Parathyroid adenoma (tissue), 2 donors: ENCODE data around the gene GC.

Experiments
- H2AFZ ChIP-seq: fragments of 300-600 bp; sonication (generic); one replicate; pipeline ENCODE4 v1.7.0; 2017; ENCODE audit warnings: antibody characterized with exemption, mild to moderate bottlenecking
- H3K27ac ChIP-seq: fragments of 300-600 bp; sonication (generic); one replicate; pipeline ENCODE4 v1.7.0; 2017
- H3K27me3 ChIP-seq: fragments of 300-600 bp; sonication (generic); one replicate; pipeline ENCODE4 v1.7.0; 2017; ENCODE audit warnings: low read length; ENCODE audit not compliant: control insufficient read depth, insufficient read depth
- H3K36me3 ChIP-seq: fragments of 300-600 bp; sonication (generic); one replicate; pipeline ENCODE4 v1.7.0; 2017; ENCODE audit warnings: low read length; ENCODE audit not compliant: control insufficient read depth, insufficient read depth
- H3K4me1 ChIP-seq: fragments of 300-600 bp; sonication (generic); one replicate; pipeline ENCODE4 v1.7.0; 2017; ENCODE audit warnings: control low read depth
- H3K4me2 ChIP-seq: fragments of 300-600 bp; sonication (generic); one replicate; pipeline ENCODE4 v1.7.0; 2017; ENCODE audit warnings: low read length
- H3K4me3 ChIP-seq: fragments of 300-600 bp; sonication (generic); one replicate; pipeline ENCODE4 v1.7.0; 2017; ENCODE audit warnings: low read depth, low read length
- H3K79me2 ChIP-seq: fragments of 300-600 bp; sonication (generic); one replicate; pipeline ENCODE4 v1.7.0; 2017; ENCODE audit warnings: control low read depth
- H3K9ac ChIP-seq: fragments of 300-600 bp; sonication (generic); one replicate; pipeline ENCODE4 v1.7.0; 2017; ENCODE audit warnings: mild to moderate bottlenecking
- H3K9me3 ChIP-seq: fragments of 300-600 bp; sonication (generic); one replicate; pipeline ENCODE4 v1.7.0; 2017; ENCODE audit warnings: low read length; ENCODE audit not compliant: control insufficient read depth
- CTCF ChIP-seq: fragments of 300-600 bp; sonication (generic); IDR thresholded peaks from one replicate; pipeline ENCODE4 v1.7.0; 2017; ENCODE audit warnings: antibody characterized with exemption, mild to moderate bottlenecking
- donor health status: primary hyperparathyroidism.

Gene GC

GRCh38 chr4:71698141-71698540, 85.7 kb downstream of the GC start:
- H3K4me3 ChIP-seq: no peak overlapping the region
- H3K4me2 ChIP-seq: no peak overlapping the region
- TF ChIP-seq CTCF: no peak
- H3K27me3 ChIP-seq: no peaks in the 10 kb centered on the region
- H3K36me3 ChIP-seq: no peaks in the 10 kb centered on the region
- H3K27ac ChIP-seq: no peak overlapping the region
- H2AFZ ChIP-seq: no peak overlapping the region
- no peaks in the 10 kb centered on the region for H3K79me2 ChIP-seq
- no peak overlapping the region for H3K9ac ChIP-seq
- H3K9me3 ChIP-seq: no peaks in the 10 kb centered on the region
- H3K4me1 ChIP-seq: no peaks in the 10 kb centered on the region

GRCh38 chr4:71697031-71697430, 86.8 kb downstream of the GC start:
- Histone ChIP-seq H3K36me3 (no peaks in the 10 kb centered on the region), H3K9me3 (no peaks in the 10 kb centered on the region), H3K4me3 (no peak overlapping the region), H3K4me2 (no peak overlapping the region), H3K9ac (no peak overlapping the region), H2AFZ (no peak overlapping the region), H3K27me3 (no peaks in the 10 kb centered on the region), H3K27ac (no peak overlapping the region), H3K79me2 (no peaks in the 10 kb centered on the region), H3K4me1 (no peaks in the 10 kb centered on the region)
- no peak for TF ChIP-seq CTCF

- no peak for TF ChIP-seq CTCF
- Histone ChIP-seq H3K36me3 (no peaks in the 10 kb centered on the region), H2AFZ (no peak overlapping the region), H3K9me3 (no peaks in the 10 kb centered on the region), H3K4me3 (no peak overlapping the region), H3K27ac (no peak overlapping the region), H3K9ac (no peak overlapping the region), H3K4me1 (no peaks in the 10 kb centered on the region), H3K4me2 (no peak overlapping the region), H3K27me3 (no peaks in the 10 kb centered on the region), H3K79me2 (no peaks in the 10 kb centered on the region)
Observed at GRCh38 chr4:71694961-71695360, 88.9 kb downstream of the GC start.

DNA sequence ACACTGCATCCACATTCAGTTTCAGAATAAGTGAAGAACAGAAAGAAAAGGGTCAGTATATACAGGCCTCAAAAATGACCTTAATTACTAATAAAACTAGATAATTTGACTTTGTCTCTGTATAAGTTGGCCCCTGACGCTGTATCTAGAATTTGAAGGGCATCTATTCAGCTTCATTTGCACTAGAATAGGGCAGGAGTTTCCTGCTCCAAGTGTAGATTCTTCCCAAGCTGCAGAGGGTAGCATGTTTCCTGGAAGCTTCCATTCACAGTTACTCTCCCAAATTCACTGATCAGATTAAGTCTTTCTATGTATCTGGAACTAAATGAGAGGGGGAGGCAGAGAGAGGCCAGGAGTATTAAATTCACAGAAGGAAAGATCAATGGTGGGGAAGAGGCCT, 90.9 kb downstream of the GC start:
- no peak overlapping the region for H3K4me3 ChIP-seq
- H3K4me1 ChIP-seq: no peaks in the 10 kb centered on the region
- H3K79me2 ChIP-seq: no peaks in the 10 kb centered on the region
- no peak for TF ChIP-seq CTCF
- no peaks in the 10 kb centered on the region for H3K9me3 ChIP-seq
- H3K27me3 ChIP-seq: no peaks in the 10 kb centered on the region
- no peak overlapping the region for H3K4me2 ChIP-seq
- H2AFZ ChIP-seq: no peak overlapping the region
- H3K36me3 ChIP-seq: no peaks in the 10 kb centered on the region
- no peak overlapping the region for H3K27ac ChIP-seq
- H3K9ac ChIP-seq: no peak overlapping the region

DNA sequence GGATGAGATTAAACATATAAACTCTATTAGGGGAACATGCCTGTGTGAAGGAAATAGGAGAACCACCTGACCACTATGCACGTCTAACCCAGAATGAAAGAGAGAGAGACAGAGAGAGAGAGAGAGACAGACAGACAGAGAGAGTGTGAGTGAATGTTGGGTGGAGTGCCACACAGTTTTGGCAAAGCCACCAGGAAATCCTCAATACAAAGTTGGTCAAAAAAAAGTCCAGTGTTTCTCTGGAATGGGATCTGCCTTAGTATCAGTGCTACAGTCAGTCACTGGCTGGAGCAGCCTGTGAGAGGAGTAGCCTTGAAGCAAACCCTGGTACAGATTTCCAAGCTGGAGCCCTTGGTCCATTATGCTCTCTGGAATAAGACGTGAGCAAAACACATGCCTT, 91.7 kb downstream of the GC start:
- no peaks in the 10 kb centered on the region for H3K36me3 ChIP-seq

More for the DNA sequence above, 91.7 kb downstream of the GC start:
- Histone ChIP-seq H3K9me3 (no peaks in the 10 kb centered on the region), H3K27ac (no peak overlapping the region), H3K4me1 (no peaks in the 10 kb centered on the region), H3K9ac (no peak overlapping the region), H3K27me3 (no peaks in the 10 kb centered on the region), H2AFZ (no peak overlapping the region), H3K4me3 (no peak overlapping the region), H3K79me2 (no peaks in the 10 kb centered on the region), H3K4me2 (no peak overlapping the region)
- no peak for TF ChIP-seq CTCF
